KMS-11 (cell line): ENCODE results near the gene KRTAP27-1.

ENCODE experiments used
- H2AFZ ChIP-seq: fragments of 200-600 bp; sonication (generic); 2 replicates; pipeline ENCODE4 v1.6.1; 2016; ENCODE audit warnings: antibody characterized with exemption, mixed run types, low read depth
- H3K27ac ChIP-seq: fragments of 200-600 bp; sonication (generic); 2 replicates; pipeline ENCODE4 v1.6.1; 2016; ENCODE audit warnings: mild to moderate bottlenecking, mixed run types
- H3K27me3 ChIP-seq: fragments of 200-600 bp; sonication (generic); 2 replicates; pipeline ENCODE4 v1.6.1; 2017; ENCODE audit warnings: mild to moderate bottlenecking, low read depth, mixed run types, moderate library complexity; ENCODE audit not compliant: insufficient read depth
- H3K36me3 ChIP-seq: fragments of 200-600 bp; sonication (generic); 2 replicates; pipeline ENCODE4 v1.6.1; 2017; ENCODE audit warnings: mild to moderate bottlenecking, mixed run types; ENCODE audit not compliant: insufficient read depth
- H3K4me1 ChIP-seq: fragments of 200-600 bp; sonication (generic); 2 replicates; pipeline ENCODE4 v1.6.1; 2016; ENCODE audit warnings: mild to moderate bottlenecking, low read depth, mixed run types; ENCODE audit not compliant: poor library complexity, severe bottlenecking
- H3K4me2 ChIP-seq: fragments of 200-600 bp; sonication (generic); 2 replicates; pipeline ENCODE4 v1.7.0; 2016; ENCODE audit warnings: mild to moderate bottlenecking, mixed run types
- H3K4me3 ChIP-seq: fragments of 200-600 bp; sonication (generic); IDR thresholded peaks from 2 replicates; pipeline ENCODE4 v1.6.1; 2017; ENCODE audit warnings: low read depth, low read length, mixed read lengths; ENCODE audit not compliant: insufficient read depth
- H3K79me2 ChIP-seq: fragments of 200-600 bp; sonication (generic); 2 replicates; pipeline ENCODE4 v1.6.1; 2016; ENCODE audit warnings: low read depth, mixed run types; ENCODE audit not compliant: insufficient read depth
- H3K9ac ChIP-seq: fragments of 200-600 bp; sonication (generic); 2 replicates; pipeline ENCODE4 v1.6.1; 2016; ENCODE audit warnings: mild to moderate bottlenecking, mixed run types
- H4K20me1 ChIP-seq: fragments of 200-600 bp; sonication (generic); 2 replicates; pipeline ENCODE4 v1.6.1; 2016; ENCODE audit warnings: mild to moderate bottlenecking, mixed run types; ENCODE audit not compliant: insufficient read depth
- CTCF ChIP-seq: fragments of 200-600 bp; sonication (generic); conservative IDR thresholded peaks from 2 replicates; pipeline ENCODE4 v1.6.1; 2017; ENCODE audit warnings: low read depth, mild to moderate bottlenecking, antibody characterized with exemption, low read length, moderate library complexity, mixed read lengths

The KRTAP27-1 gene, protein sequence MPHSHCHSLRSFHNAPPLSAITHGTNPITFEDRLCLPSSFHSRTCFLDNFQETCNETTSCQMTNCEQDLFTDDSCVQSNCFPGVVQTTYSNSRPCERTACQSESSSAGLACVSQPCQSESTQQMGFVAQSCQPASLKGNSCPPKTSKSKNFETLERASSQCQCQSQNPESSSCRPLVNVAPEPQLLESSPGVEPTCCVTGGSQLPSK

GRCh38 chr21:30337276-30337744 lies at the start of gene KRTAP27-1:
KRTAP27-1 (minus strand) TSS chr21:30337694; CDS start chr21:30337668, 26 bp downstream.
- Histone ChIP-seq H3K79me2 (no peaks in the 10 kb centered on the region), H4K20me1 (no peaks in the 10 kb centered on the region), H3K4me2 (no peak within 1 kb of the TSS), H3K27ac (no peak within 1 kb of the TSS), H3K4me3 (no peak within 1 kb of the TSS), H3K9ac (no peak within 1 kb of the TSS), H3K36me3 (no peaks in the 10 kb centered on the region), H2AFZ (no peak within 1 kb of the TSS), H3K4me1 (no peaks in the 10 kb centered on the region), H3K27me3 (no peaks in the 10 kb centered on the region)
- TF ChIP-seq CTCF, result no peak

DNA sequence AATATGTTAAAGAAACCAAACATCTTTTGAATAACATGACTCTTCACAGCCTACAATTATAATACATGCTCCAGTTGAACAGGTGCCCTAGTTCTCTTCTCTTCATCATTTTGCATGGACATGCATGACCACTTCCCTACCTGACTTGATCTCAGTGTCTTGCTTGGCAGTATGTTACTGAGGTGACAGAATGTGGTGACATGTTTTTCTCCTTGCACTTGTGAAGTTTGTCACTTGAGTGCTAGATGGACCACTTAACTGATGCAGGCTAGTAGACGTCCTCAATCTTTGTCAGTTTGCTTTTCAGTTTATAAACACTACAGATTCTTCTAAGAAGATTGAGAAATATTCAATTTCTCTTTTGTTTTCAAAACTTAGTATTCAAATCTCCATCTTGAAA lies 44.7 kb upstream of the KRTAP27-1 start:
- TF ChIP-seq CTCF, result no peak

DNA sequence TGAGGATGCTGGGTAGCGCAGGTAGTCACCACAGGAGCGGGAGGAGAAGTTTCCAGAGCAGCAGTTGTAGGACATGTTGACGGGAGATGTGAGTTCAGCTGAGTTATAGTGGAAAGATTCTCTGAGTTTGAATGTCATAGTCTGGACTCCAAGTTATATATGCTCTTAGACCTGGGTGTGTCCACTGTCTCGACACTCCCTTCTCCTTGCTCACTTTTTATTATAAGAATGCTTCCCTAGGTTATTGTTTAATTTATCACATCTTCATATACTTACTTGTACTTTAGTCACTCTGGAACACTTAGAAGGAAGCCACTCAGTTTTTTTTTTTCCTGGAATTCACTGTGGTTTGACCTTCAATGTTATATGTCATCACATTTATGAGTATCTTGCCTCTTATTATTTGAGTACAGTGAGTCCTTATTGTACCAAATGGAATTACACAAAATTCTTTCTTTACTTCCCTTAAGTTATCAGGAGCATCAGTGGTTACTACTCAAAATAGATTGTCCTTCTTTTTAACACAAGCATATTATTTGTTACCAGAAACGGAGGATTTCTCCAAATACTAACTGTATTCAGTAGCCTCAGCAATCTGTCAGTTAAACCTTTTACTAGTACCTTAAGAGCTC lies 34.8 kb upstream of the KRTAP27-1 start, which contains the start of gene KRTAP13-2:
Gene KRTAP13-2, minus strand, starts transcription at position 133 of the 632 bp plus-strand sequence. Its CDS starts 58 bp downstream, at position 75.
- H4K20me1 ChIP-seq, result no peaks in the 10 kb centered on the region
- H3K9ac ChIP-seq, result no peak within 1 kb of the TSS
- no peak within 1 kb of the TSS for H3K4me3 ChIP-seq
- H3K27ac ChIP-seq, result no peak within 1 kb of the TSS
- H3K79me2 ChIP-seq, result no peaks in the 10 kb centered on the region
- TF ChIP-seq CTCF, result no peak
- no peak within 1 kb of the TSS for H2AFZ ChIP-seq
- H3K27me3 ChIP-seq, result no peaks in the 10 kb centered on the region
- H3K36me3 ChIP-seq, result no peaks in the 10 kb centered on the region
- H3K4me1 ChIP-seq, result no peaks in the 10 kb centered on the region
- H3K4me2 ChIP-seq, result no peak within 1 kb of the TSS

More for the DNA sequence above, 44.7 kb upstream of the KRTAP27-1 start:
- H3K36me3 ChIP-seq, result no peaks in the 10 kb centered on the region
- no peaks in the 10 kb centered on the region for H3K79me2 ChIP-seq
- no peaks in the 10 kb centered on the region for H3K27me3 ChIP-seq
- H3K4me3 ChIP-seq, result no peak overlapping the region
- H3K27ac ChIP-seq, result no peak overlapping the region
- no peaks in the 10 kb centered on the region for H4K20me1 ChIP-seq
- H3K4me2 ChIP-seq, result no peak overlapping the region
- no peak overlapping the region for H3K9ac ChIP-seq
- no peaks in the 10 kb centered on the region for H3K4me1 ChIP-seq
- no peak overlapping the region for H2AFZ ChIP-seq

- Histone ChIP-seq H3K36me3 (no peaks in the 10 kb centered on the region; the same call in 1 of the 2 replicates), H3K4me2 (no peak overlapping the region), H2AFZ (no peak overlapping the region), H3K27ac (no peak overlapping the region), H3K9ac (no peak overlapping the region), H3K79me2 (no peaks in the 10 kb centered on the region), H3K27me3 (no peaks in the 10 kb centered on the region), H4K20me1 (no peaks in the 10 kb centered on the region), H3K4me1 (no peaks in the 10 kb centered on the region), H3K4me3 (no peak overlapping the region)
- TF ChIP-seq CTCF, result no peak
Observed at GRCh38 chr21:30355906-30356305, 18.4 kb upstream of the KRTAP27-1 start.
